Lung microvascular endothelial cell (primary cell): ENCODE results near the gene CLCN5. TPM values are rescaled to one million over a fixed set of nuclear protein-coding genes. Genes with fewer than 3 reads are reported as not detected.

Experiments used
- total RNA-seq: library from RNA; depleted of rRNA; stranded (reverse); fragments of >200 nt; gene quantifications from 2 replicates; pipeline ENCODE4 v1.2.1, GENCODE V29; 2014

Gene CLCN5
- total RNA-seq, 1 donor from 2014 or later, result 6.3 TPM

Other genes with a start within 250 kb of the CLCN5 start
- not detected in 2 replicates for gene PAGE1, start 226.6 kb upstream of the CLCN5 start, total RNA-seq
- not detected in 2 replicates for gene PAGE4, start 93.3 kb upstream of the CLCN5 start, total RNA-seq
- 2.2 and 2.6 TPM in 2 replicates for gene USP27X, start 43.1 kb upstream of the CLCN5 start, total RNA-seq